Mammary epithelial cell (primary cell): ENCODE measurements around the gene AK9.

Experiments used
- CTCF ChIP-seq, 2 donors: IDR thresholded peaks in 1 of 2; conservative IDR thresholded peaks in 1 of 2; 2 replicates each; pipeline ENCODE4 v1.5.1; 2011 to 2012; ENCODE audit warnings: inconsistent platforms in 2 of 2, low read length in 2 of 2, mild to moderate bottlenecking in 2 of 2, control low read depth in 1 of 2, low read depth in 1 of 2; ENCODE audit not compliant: insufficient read depth in 1 of 2; ENCODE audit errors: extremely low read depth in 1 of 2
- EZH2 ChIP-seq: IDR thresholded peaks from 2 replicates; pipeline ENCODE4 v1.6.1; 2012; ENCODE audit warnings: low read length, inconsistent platforms, borderline replicate concordance

GRCh38 chr6:109653264-109653663 is 37.7 kb downstream of the AK9 start:
- TF ChIP-seq CTCF (conservative IDR thresholded peaks at IDR 0.05 in 1 of 2, IDR thresholded peaks at IDR 0.05 in 1 of 2; ENCODE audit: extremely low read depth in 1 of 2, insufficient read depth in 1 of 2, low read depth in 1 of 2, low read length in 2 of 2) (no peak), EZH2 (no peak)
